HepG2 (cell line): ENCODE measurements around the gene CEP164. TPM values are rescaled to one million over a fixed set of nuclear protein-coding genes. Genes with fewer than 3 reads are reported as not detected.

ENCODE experiments used
- HMG20A ChIP-seq: IDR thresholded peaks from 2 replicates; pipeline ENCODE4 v1.6.1; 2016; ENCODE audit warnings: borderline replicate concordance
- HNRNPK ChIP-seq: fragments of 200-400 bp; formaldehyde crosslinking; IDR thresholded peaks from 2 replicates; pipeline ENCODE4 v1.6.1; 2018; ENCODE audit warnings: low read length, low read depth, moderate library complexity, mild to moderate bottlenecking; ENCODE audit not compliant: poor library complexity, severe bottlenecking
- MXD4 ChIP-seq: IDR thresholded peaks from 2 replicates; pipeline ENCODE4 v1.6.1; 2016; ENCODE audit warnings: mild to moderate bottlenecking, missing biosample characterization, missing genetic modification reagents
- PPARG ChIP-seq: conservative IDR thresholded peaks from 2 replicates; pipeline ENCODE4 v1.6.1; 2016; ENCODE audit warnings: missing biosample characterization, missing genetic modification reagents
- RBAK ChIP-seq: sonication (generic); formaldehyde crosslinking; IDR thresholded peaks from 2 replicates; pipeline ENCODE4 v1.5.1; 2020; ENCODE audit warnings: mild to moderate bottlenecking, missing genetic modification reagents
- SOX5 ChIP-seq: IDR thresholded peaks from 2 replicates; pipeline ENCODE4 v1.6.1; 2016; ENCODE audit warnings: borderline replicate concordance
- TEAD3 ChIP-seq: optimal IDR thresholded peaks from 2 replicates; pipeline ENCODE3; 2016; ENCODE audit warnings: borderline replicate concordance
- ZNF234 ChIP-seq: sonication (generic); formaldehyde crosslinking; conservative IDR thresholded peaks from 2 replicates; pipeline ENCODE4 v1.5.1; 2020; ENCODE audit warnings: mild to moderate bottlenecking, missing genetic modification reagents
- ZNF263 ChIP-seq: sonication (generic); formaldehyde crosslinking; IDR thresholded peaks from 2 replicates; pipeline ENCODE4 v1.4.0; 2020; ENCODE audit warnings: missing genetic modification reagents
- ZNF383 ChIP-seq: sonication (generic); formaldehyde crosslinking; IDR thresholded peaks from 2 replicates; pipeline ENCODE4 v1.4.0; 2020; ENCODE audit warnings: missing genetic modification reagents, mild to moderate bottlenecking, borderline replicate concordance
- ZNF546 ChIP-seq: sonication (generic); formaldehyde crosslinking; conservative IDR thresholded peaks from 2 replicates; pipeline ENCODE4 v1.8.1; 2023; ENCODE audit warnings: mild to moderate bottlenecking, missing genetic modification reagents
- ZNF644 ChIP-seq: IDR thresholded peaks from 2 replicates; pipeline ENCODE4 v1.6.1; 2016; ENCODE audit warnings: low read depth
- ZNF839 ChIP-seq: sonication (generic); formaldehyde crosslinking; IDR thresholded peaks from 2 replicates; pipeline ENCODE4 v1.4.0; 2020; ENCODE audit warnings: missing genetic modification reagents, mild to moderate bottlenecking, borderline replicate concordance
- polyA plus RNA-seq, 8 experiments: library from polyadenylated mRNA; depleted of rRNA in 3 of 8; stranded (reverse) in 7 of 8; unstranded in 1 of 8; fragments of >200 nt; fragmentation: Illumina TruSeq in 4 of 8; extraction: Trizol in 4 of 8; gene quantifications; 2 replicates each; pipeline versions ENCODE4 v1.2.1 to v1.2.3, GENCODE V29; 2011 to 2016; ENCODE audit warnings: low read depth in 4 of 8, missing spikeins in 1 of 8, mixed read lengths in 1 of 8; ENCODE audit not compliant: insufficient read depth in 1 of 8
- total RNA-seq, 5 experiments: library from RNA; depleted of rRNA; stranded (reverse); fragments of >200 nt; fragmentation: Illumina TruSeq; extraction: Trizol; gene quantifications; 2 replicates each; pipeline ENCODE4 v1.2.3, GENCODE V29; 2016; ENCODE audit warnings: low read depth in 1 of 5
- TF ChIP-seq, protein P1 (sequence below): sonication (generic); formaldehyde crosslinking; IDR thresholded peaks from 2 replicates; pipeline ENCODE4 v1.4.0; 2020; ENCODE audit warnings: mild to moderate bottlenecking, missing genetic modification reagents
- TF ChIP-seq, protein P2 (sequence below): sonication (generic); formaldehyde crosslinking; IDR thresholded peaks from 2 replicates; pipeline ENCODE4 v1.5.1; 2020; ENCODE audit warnings: missing genetic modification reagents, mild to moderate bottlenecking, borderline replicate concordance
- TF ChIP-seq, protein P3 (sequence below): sonication (generic); formaldehyde crosslinking; IDR thresholded peaks from 2 replicates; pipeline ENCODE4 v1.4.0; 2020; ENCODE audit warnings: missing genetic modification reagents
- TF ChIP-seq, protein P4 (sequence below): sonication (generic); formaldehyde crosslinking; IDR thresholded peaks from 2 replicates; pipeline ENCODE4 v1.5.1; 2020; ENCODE audit warnings: missing genetic modification reagents, mild to moderate bottlenecking, borderline replicate concordance

Gene CEP164
- total and polyA plus RNA-seq, 2 of the 13 experiments (the other 11 are each of a cell fraction or from before 2014, with no cell fraction given), result 11.4 to 15.2 TPM

DNA sequence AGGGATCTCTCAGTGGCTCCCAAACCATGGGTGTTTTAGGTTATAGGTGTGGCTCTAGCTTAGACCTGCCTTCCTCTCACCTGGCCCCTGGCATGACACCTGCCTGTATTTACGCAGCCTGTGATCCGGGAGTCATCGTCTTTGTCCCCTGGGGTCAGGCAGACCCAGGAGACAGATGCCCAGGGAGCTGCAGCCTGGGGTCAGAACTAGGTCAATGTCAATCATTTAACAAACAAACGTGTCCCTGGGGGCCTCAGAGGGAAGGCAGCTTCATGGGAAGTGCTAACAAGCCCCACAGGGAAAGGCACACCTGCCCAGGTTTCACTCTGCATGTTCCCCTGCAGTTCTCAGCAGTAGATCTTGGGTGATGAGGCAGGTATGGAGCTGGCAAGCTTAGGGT lies 24.6 kb upstream of the CEP164 start (continued):
- TF ChIP-seq ZNF546 (CRISPR knock-in tag), result no peak
- TF ChIP-seq ZNF234 (CRISPR knock-in tag), result no peak
- no peak for TF ChIP-seq HNRNPK
- TF ChIP-seq, protein P1, sequence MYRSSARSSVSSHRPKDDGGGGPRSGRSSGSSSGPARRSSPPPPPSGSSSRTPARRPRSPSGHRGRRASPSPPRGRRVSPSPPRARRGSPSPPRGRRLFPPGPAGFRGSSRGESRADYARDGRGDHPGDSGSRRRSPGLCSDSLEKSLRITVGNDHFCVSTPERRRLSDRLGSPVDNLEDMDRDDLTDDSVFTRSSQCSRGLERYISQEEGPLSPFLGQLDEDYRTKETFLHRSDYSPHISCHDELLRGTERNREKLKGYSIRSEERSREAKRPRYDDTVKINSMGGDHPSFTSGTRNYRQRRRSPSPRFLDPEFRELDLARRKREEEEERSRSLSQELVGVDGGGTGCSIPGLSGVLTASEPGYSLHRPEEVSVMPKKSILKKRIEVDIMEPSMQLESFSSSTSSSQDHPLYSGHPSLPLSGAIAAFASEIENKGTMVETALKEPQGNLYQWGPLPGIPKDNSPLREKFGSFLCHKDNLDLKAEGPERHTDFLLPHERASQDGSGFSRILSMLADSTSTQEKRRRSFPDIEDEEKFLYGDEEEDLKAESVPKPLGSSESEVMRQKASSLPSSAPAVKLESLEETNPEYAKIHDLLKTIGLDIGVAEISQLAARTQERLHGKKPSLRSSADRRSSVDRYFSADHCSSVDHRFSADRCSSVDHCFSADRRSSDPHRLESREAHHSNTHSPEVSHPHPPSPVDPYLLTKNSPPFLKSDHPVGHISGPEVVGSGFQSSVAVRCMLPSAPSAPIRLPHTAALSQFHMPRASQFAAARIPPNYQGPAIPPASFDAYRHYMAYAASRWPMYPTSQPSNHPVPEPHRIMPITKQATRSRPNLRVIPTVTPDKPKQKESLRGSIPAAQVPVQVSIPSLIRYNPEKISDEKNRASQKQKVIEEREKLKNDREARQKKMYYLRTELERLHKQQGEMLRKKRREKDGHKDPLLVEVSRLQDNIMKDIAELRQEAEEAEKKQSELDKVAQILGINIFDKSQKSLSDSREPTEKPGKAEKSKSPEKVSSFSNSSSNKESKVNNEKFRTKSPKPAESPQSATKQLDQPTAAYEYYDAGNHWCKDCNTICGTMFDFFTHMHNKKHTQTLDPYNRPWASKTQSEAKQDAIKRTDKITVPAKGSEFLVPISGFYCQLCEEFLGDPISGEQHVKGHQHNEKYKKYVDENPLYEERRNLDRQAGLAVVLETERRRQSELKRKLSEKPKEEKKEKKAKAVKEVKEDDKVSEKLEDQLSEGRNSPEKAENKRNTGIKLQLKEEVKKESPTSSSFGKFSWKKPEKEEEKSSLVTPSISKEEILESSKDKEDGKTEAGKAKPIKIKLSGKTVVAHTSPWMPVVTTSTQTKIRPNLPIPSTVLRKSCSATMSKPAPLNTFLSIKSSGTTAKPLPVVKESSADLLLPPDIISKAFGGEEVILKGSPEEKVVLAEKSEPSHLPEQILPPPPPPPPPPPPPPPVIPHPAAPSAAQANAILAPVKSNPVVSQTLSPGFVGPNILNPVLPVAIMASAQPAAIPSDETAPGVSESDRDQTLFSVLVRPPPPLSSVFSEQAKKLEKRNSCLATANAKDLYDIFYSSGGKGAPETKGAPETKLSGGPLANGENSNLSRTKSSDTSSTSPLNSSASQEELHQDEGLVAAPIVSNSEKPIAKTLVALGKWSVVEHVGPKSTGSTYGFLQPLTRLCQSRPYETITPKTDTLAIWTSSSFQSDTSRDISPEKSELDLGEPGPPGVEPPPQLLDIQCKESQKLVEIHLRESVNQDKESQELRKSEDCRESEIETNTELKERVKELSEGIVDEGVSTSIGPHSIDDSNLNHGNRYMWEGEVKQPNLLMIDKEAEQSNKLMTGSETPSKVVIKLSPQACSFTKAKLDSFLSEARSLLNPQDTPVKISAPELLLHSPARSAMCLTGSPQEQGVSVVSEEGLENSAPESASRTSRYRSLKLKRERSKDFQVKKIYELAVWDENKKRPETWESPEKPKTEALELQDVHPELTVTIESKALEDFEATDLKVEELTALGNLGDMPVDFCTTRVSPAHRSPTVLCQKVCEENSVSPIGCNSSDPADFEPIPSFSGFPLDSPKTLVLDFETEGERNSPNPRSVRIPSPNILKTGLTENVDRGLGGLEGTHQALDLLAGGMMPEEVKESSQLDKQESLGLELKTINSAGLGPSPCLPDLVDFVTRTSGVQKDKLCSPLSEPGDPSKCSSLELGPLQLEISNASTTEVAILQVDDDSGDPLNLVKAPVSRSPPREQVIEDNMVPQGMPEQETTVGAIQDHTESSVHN (CRISPR knock-in tag), result no peak
- 0 out of 2 replicates have a peak, but pooled peaks have one; percentile 45 for TF ChIP-seq PPARG (CRISPR knock-in tag)
- no peak for TF ChIP-seq MXD4 (CRISPR knock-in tag)
- peak; percentile 32; the same call in 1 of the 2 replicates for TF ChIP-seq HMG20A
- no peak for TF ChIP-seq ZNF839 (CRISPR knock-in tag)
- TF ChIP-seq ZNF263, result 0 out of 2 replicates have a peak, but pooled peaks have one; percentile 19
- TF ChIP-seq, protein P2, sequence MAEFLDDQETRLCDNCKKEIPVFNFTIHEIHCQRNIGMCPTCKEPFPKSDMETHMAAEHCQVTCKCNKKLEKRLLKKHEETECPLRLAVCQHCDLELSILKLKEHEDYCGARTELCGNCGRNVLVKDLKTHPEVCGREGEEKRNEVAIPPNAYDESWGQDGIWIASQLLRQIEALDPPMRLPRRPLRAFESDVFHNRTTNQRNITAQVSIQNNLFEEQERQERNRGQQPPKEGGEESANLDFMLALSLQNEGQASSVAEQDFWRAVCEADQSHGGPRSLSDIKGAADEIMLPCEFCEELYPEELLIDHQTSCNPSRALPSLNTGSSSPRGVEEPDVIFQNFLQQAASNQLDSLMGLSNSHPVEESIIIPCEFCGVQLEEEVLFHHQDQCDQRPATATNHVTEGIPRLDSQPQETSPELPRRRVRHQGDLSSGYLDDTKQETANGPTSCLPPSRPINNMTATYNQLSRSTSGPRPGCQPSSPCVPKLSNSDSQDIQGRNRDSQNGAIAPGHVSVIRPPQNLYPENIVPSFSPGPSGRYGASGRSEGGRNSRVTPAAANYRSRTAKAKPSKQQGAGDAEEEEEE, result no peak
- TF ChIP-seq ZNF383 (CRISPR knock-in tag), result no peak
- TF ChIP-seq, protein P3, sequence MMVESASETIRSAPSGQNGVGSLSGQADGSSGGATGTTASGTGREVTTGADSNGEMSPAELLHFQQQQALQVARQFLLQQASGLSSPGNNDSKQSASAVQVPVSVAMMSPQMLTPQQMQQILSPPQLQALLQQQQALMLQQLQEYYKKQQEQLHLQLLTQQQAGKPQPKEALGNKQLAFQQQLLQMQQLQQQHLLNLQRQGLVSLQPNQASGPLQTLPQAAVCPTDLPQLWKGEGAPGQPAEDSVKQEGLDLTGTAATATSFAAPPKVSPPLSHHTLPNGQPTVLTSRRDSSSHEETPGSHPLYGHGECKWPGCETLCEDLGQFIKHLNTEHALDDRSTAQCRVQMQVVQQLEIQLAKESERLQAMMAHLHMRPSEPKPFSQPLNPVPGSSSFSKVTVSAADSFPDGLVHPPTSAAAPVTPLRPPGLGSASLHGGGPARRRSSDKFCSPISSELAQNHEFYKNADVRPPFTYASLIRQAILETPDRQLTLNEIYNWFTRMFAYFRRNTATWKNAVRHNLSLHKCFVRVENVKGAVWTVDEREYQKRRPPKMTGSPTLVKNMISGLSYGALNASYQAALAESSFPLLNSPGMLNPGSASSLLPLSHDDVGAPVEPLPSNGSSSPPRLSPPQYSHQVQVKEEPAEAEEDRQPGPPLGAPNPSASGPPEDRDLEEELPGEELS (CRISPR knock-in tag), result 0 out of 2 replicates have a peak, but pooled peaks have one; percentile 40
- TF ChIP-seq RBAK (CRISPR knock-in tag), result no peak
- peak; percentile 52; the same call in 1 of the 2 replicates for TF ChIP-seq SOX5
- TF ChIP-seq, protein P4, sequence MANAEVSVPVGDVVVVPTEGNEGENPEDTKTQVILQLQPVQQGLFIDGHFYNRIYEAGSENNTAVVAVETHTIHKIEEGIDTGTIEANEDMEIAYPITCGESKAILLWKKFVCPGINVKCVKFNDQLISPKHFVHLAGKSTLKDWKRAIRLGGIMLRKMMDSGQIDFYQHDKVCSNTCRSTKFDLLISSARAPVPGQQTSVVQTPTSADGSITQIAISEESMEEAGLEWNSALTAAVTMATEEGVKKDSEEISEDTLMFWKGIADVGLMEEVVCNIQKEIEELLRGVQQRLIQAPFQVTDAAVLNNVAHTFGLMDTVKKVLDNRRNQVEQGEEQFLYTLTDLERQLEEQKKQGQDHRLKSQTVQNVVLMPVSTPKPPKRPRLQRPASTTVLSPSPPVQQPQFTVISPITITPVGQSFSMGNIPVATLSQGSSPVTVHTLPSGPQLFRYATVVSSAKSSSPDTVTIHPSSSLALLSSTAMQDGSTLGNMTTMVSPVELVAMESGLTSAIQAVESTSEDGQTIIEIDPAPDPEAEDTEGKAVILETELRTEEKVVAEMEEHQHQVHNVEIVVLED (CRISPR knock-in tag), result no peak
- peak; percentile 27 for TF ChIP-seq TEAD3 (CRISPR knock-in tag)
- no peak for TF ChIP-seq ZNF644 (CRISPR knock-in tag)
